CD4-positive, alpha-beta T cell treated with Interleukin-4 for 4 hours (primary cell): Measurements from ENCODE around the gene KIRREL3.

ENCODE experiments used
- DNase-seq: peaks from one replicate; pipeline ENCODE4 v3.0.0-alpha.2; 2020

The KIRREL3 gene

GRCh38 chr11:126658306-126659056 lies 342.1 kb downstream of the KIRREL3 start:
- no peak for DNase-seq

- no peak for DNase-seq
These were observed 344.8 kb downstream of the KIRREL3 start for GRCh38 chr11:126655807-126656128.

GRCh38 chr11:126654886-126655806 lies 345.4 kb downstream of the KIRREL3 start:
- no peak for DNase-seq

- DNase-seq, result no peak
These were observed 347.5 kb downstream of the KIRREL3 start for GRCh38 chr11:126653040-126653439.

GRCh38 chr11:126647735-126648134 lies 352.8 kb downstream of the KIRREL3 start:
- no peak for DNase-seq

- DNase-seq, result no peak
These were observed 353.6 kb downstream of the KIRREL3 start for GRCh38 chr11:126646701-126647557.

GRCh38 chr11:126645186-126645585 lies 355.4 kb downstream of the KIRREL3 start:
- no peak for DNase-seq

- DNase-seq, result no peak
These were observed 360.4 kb downstream of the KIRREL3 start for GRCh38 chr11:126640186-126640585.

GRCh38 chr11:126639692-126640091 lies 360.9 kb downstream of the KIRREL3 start:
- DNase-seq, result no peak

- no peak for DNase-seq
These were observed 361.9 kb downstream of the KIRREL3 start for GRCh38 chr11:126638648-126639047.

- DNase-seq, result no peak
These were observed 362.8 kb downstream of the KIRREL3 start for GRCh38 chr11:126637795-126638175.

- no peak for DNase-seq
These were observed 363.4 kb downstream of the KIRREL3 start for GRCh38 chr11:126636911-126637794.

GRCh38 chr11:126635511-126635910 lies 365.1 kb downstream of the KIRREL3 start:
- DNase-seq, result no peak

- no peak for DNase-seq
These were observed 365.6 kb downstream of the KIRREL3 start for GRCh38 chr11:126634963-126635362.

- DNase-seq, result no peak
These were observed 367.2 kb downstream of the KIRREL3 start for GRCh38 chr11:126633330-126633729.

GRCh38 chr11:126630893-126631798 lies 369.4 kb downstream of the KIRREL3 start:
- no peak for DNase-seq

GRCh38 chr11:126630488-126630887 lies 370.1 kb downstream of the KIRREL3 start:
- DNase-seq, result no peak

GRCh38 chr11:126628790-126629621 lies 371.6 kb downstream of the KIRREL3 start:
- no peak for DNase-seq

GRCh38 chr11:126628450-126628789 lies 372.1 kb downstream of the KIRREL3 start:
- DNase-seq, result no peak

GRCh38 chr11:126627421-126627820 lies 373.1 kb downstream of the KIRREL3 start:
- no peak for DNase-seq
